Measurements from ENCODE around the gene LYST. TPM values are rescaled to one million over a fixed set of nuclear protein-coding genes. Genes with fewer than 3 reads are reported as not detected.

The LYST gene
- total RNA-seq, 2 experiments from 2014 or later, result 77.4 to 87.3 TPM

DNA sequence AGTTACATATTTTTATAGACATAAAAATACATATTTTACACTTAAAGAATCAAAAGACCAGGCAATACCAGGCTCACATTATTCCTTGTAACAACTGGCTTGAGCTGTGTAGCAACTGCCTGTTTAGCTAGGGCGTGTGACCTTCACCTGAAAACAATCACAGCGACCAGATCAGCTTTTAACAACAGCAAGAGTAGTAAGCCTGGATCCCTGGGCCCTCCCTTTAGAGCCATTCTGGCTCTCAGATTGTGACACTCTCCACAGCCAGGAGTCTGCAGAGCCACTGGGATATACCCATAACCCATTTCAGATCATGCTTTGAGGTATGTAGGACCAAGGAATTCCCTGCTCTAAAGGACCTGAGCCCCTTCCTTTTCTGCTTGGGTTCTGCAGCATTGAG lies 187.7 kb downstream of the LYST start:
- Mint-ChIP-seq H3K27ac (no peak overlapping the region), H3K4me3 (no peak overlapping the region), H3K36me3 (ENCODE audit: low read depth) (peaks cover 73% of the 10 kb centered on the region), H3K9me3 (peaks cover 15% of the 10 kb centered on the region), H3K27me3 (no peaks in the 10 kb centered on the region), H3K4me1 (ENCODE audit: low read depth) (no peaks in the 10 kb centered on the region)
- DNase-seq, result no peak
- ChIA-PET CTCF (interaction anchor here (0.7 to 1.5 kb wide), 5 partner anchors 21 to 293 kb away, joined by 3 to 5 read pairs (median 3); no protein-coding TSS in a partner anchor), POLR2A (interaction anchor here (1.0 kb wide), 1 partner anchor 31 kb away, joined by 3 read pairs; no protein-coding TSS in a partner anchor)
- no peak for TF ChIP-seq CTCF (IDR thresholded peaks at IDR 0.05)
- intact Hi-C loops (cut with micrococcal nuclease), result no loop called here
- no peak for ATAC-seq

- ChIA-PET CTCF (no interaction called here), POLR2A (no interaction called here)
- Mint-ChIP-seq H3K9me3 (peaks cover 37% of the 10 kb centered on the region), H3K27me3 (no peaks in the 10 kb centered on the region), H3K4me1 (ENCODE audit: low read depth) (no peaks in the 10 kb centered on the region), H3K36me3 (ENCODE audit: low read depth) (peaks cover 76% of the 10 kb centered on the region), H3K4me3 (no peak overlapping the region), H3K27ac (peak overlapping the region; percentile 73)
- intact Hi-C loops (cut with micrococcal nuclease), result no loop called here
- TF ChIP-seq CTCF (IDR thresholded peaks at IDR 0.05), result no peak
- DNase-seq (no peak), ATAC-seq (no peak)
Measured at GRCh38 chr1:235675152-235675890, 191.4 kb downstream of the LYST start.

GRCh38 chr1:235673981-235674380 lies 192.7 kb downstream of the LYST start:
- POLR2A ChIA-PET, result interaction anchor here (0.6 kb wide), 2 partner anchors 23 to 446 kb away, joined by 3 read pairs; no protein-coding TSS in a partner anchor
- CTCF ChIA-PET, result interaction anchor here (0.9 kb wide), 1 partner anchor 9 kb away, joined by 3 read pairs; no protein-coding TSS in a partner anchor

DNA sequence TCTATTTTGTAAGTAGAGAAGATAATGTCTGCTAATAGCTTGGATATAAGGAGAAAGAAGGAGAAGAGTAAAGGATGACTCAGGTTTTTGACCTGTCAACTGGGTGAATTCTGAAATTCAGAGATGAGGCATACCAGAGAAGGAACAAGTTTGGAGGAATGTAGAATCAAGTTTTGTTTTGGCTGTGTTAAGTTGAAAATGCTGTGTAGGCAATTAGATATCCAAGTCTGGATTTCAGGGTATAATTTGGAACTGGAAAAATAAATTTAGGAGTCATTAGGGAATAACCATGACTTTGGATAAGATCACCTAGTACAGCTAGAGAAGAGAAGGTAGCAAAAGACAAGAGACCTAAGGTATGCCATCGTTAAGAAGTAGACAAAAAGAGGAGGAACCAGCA lies 194.7 kb downstream of the LYST start:
- no peak for DNase-seq
- no peaks in the 10 kb centered on the region for H3K4me1 Mint-ChIP-seq (ENCODE audit: low read depth)
- TF ChIP-seq CTCF (IDR thresholded peaks at IDR 0.05), result no peak
- CTCF ChIA-PET, result interaction anchor here (0.6 kb wide), 1 partner anchor 144 kb away, joined by 3 read pairs; no protein-coding TSS in a partner anchor
- POLR2A ChIA-PET, result no interaction called here
- no peak for ATAC-seq
- no peak overlapping the region for H3K4me3 Mint-ChIP-seq
- no peak overlapping the region for H3K27ac Mint-ChIP-seq
- no peaks in the 10 kb centered on the region for H3K27me3 Mint-ChIP-seq
- intact Hi-C loops (cut with micrococcal nuclease), result no loop called here
- H3K9me3 Mint-ChIP-seq, result peaks cover 45% of the 10 kb centered on the region
- peaks cover 86% of the 10 kb centered on the region for H3K36me3 Mint-ChIP-seq (ENCODE audit: low read depth)

More at GRCh38 chr1:235673981-235674380, 192.7 kb downstream of the LYST start:
- DNase-seq, result no peak
- Mint-ChIP-seq H3K36me3 (ENCODE audit: low read depth) (peaks cover 82% of the 10 kb centered on the region), H3K27ac (no peak overlapping the region), H3K9me3 (peaks cover 45% of the 10 kb centered on the region), H3K4me1 (ENCODE audit: low read depth) (no peaks in the 10 kb centered on the region), H3K4me3 (no peak overlapping the region), H3K27me3 (no peaks in the 10 kb centered on the region)
- ATAC-seq, result no peak
- TF ChIP-seq CTCF (IDR thresholded peaks at IDR 0.05), result no peak
- intact Hi-C loops (cut with micrococcal nuclease), result no loop called here

- Mint-ChIP-seq H3K27ac (no peak overlapping the region), H3K9me3 (peaks cover 36% of the 10 kb centered on the region), H3K36me3 (ENCODE audit: low read depth) (peaks cover 69% of the 10 kb centered on the region), H3K27me3 (no peaks in the 10 kb centered on the region), H3K4me3 (no peak overlapping the region), H3K4me1 (ENCODE audit: low read depth) (no peaks in the 10 kb centered on the region)
- no peak for ATAC-seq
- CTCF ChIA-PET, result no interaction called here
- no peak for TF ChIP-seq CTCF (IDR thresholded peaks at IDR 0.05)
- intact Hi-C loops (cut with micrococcal nuclease), result no loop called here
- DNase-seq, result no peak
- POLR2A ChIA-PET, result no interaction called here
Measured at GRCh38 chr1:235670157-235670776, 196.4 kb downstream of the LYST start.
